Stimulated activated CD4-positive, alpha-beta T cell treated with anti-CD3 and anti-CD28 coated beads, Interleukin-15, amount 100 ng/mL, for 24 hours (primary cell): ENCODE data around the gene RGS19.
"Not testable (repeated sequence)": the region's sequence is repeated elsewhere in the genome, so short reads cannot be mapped to it uniquely, and the experiment has no call there.

Experiments
- DNase-seq: peaks from one replicate; pipeline ENCODE4 v3.0.0-alpha.2; 2020

The RGS19 gene, protein sequence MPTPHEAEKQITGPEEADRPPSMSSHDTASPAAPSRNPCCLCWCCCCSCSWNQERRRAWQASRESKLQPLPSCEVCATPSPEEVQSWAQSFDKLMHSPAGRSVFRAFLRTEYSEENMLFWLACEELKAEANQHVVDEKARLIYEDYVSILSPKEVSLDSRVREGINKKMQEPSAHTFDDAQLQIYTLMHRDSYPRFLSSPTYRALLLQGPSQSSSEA

DNA sequence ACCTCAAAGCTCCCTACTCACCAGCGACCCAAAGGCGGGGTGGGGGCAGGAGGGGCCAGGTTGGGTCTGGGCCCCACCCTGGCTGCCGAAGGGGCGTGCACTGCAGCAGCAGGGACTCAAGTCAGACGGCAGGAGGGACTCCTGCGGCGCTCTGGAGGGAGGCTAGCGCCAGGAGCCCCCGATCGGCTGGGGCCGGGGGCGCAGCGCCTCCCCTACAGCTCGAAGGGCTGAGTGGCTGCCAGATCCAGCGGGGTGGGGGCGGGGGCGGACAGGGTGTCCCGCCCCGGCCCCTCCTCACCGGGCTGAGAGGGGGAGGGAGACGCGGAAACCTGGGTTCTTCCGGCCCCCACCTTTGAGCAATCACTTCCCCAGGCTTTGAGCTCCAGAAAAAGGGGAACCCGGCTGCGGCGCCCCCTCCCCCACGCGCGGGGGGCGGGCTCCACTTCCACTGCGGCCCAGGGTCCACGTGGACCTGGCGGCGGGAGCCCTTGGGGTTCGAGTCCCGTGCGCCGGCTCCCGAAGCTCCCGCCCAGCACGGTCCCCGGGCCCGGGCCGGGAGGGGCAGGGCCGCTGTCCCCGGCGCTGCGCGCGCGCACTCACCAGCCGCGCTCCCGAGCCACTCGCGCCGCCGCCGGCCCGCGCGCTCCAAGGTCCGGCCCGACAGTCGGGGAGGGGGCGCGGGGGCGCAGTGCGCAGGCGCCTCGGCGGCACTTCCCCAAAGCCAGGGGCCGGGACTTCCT, at the start of gene RGS19:
Gene RGS19 (minus strand): TSS at position 246 of the 740 bp plus-strand sequence. CDS start 2,632 bp downstream, outside the sequence.
- DNase-seq = peak; percentile 84

DNA sequence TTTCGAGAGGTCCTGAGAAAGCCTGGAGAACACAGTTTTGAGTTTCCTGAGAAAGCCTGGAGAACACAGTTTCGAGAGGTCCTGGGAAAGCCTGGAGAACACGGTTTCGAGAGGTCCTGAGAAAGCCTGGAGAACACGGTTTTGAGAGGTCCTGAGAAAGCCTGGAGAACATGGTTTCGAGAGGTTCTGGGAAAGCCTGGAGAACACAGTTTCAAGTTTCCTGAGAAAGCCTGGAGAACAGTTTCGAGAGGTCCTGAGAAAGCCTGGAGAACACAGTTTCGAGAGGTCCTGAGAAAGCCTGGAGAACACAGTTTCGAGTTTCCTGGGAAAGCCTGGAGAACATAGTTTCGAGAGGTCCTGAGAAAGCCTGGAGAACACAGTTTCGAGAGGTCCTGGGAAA, 44.2 kb upstream of the RGS19 start:
- not testable (repeated sequence) for DNase-seq

DNA sequence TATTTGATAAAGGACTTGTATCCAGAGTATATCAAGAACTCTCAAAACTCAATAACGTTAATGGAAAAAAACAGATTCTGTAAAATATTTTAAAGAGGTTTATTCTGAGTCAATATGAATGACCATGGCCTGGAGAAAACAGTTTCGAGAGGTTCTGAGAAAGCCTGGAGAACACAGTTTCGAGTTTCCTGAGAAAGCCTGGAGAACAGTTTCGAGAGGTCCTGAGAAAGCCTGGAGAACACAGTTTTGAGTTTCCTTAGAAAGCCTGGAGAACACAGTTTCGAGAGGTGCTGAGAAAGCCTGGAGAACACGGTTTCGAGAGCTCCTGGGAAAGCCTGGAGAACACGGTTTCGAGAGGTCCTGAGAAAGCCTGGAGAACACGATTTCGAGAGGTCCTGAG, 43.6 kb upstream of the RGS19 start:
- not testable (repeated sequence) for DNase-seq

DNA sequence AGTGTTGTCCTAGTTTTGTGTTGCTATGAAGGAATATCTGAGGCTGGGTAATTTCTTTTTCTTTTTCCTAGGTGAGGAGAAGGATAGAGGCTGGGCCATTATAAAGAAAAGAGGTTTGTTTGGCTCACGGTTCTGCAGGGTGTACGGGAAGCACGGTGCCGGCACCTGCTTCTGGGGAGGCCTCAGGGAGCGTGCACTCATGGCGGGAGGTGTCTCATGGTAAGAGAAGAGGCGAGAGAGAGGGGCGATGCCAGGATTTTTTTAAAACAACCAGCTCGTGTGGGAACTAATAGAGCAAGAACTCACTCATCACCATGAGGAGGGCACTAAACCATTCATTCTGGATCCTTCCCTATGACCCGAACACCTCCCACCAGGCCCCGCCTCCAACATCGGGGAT, 42.3 kb upstream of the RGS19 start:
- DNase-seq = no peak

DNA sequence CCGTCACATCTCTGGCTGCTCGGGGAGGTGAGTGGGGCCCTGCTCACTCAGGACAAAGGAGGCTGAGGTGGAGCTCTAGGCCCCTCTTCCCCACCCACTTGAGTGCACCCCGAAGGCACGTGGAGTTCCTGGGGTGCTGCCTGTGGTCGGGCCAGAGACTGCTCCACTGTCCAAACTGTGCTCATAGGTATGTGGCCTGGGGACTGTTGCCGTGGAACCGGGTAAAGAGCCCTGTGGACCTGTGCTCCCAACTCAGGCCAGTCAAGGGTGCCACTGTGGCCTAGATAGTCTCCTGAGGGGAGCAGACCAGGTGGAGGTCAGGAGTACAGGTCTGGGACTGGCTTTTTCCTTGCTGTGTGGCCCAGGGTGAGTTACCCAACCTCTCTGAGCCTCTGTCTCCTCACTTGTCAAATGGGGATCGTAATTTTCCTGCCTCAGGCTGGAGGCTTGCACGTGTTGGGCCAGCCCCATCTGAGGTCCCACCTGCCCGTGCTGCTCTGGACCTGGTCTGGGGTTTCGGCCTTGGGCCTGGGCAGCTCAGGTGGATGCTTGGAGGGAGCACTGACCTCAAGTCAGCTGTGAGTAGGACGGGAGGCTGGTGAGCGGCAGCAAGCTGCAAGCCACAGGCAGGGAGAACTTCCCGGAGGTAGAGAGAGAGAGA, 40.5 kb upstream of the RGS19 start:
- no peak for DNase-seq

DNA sequence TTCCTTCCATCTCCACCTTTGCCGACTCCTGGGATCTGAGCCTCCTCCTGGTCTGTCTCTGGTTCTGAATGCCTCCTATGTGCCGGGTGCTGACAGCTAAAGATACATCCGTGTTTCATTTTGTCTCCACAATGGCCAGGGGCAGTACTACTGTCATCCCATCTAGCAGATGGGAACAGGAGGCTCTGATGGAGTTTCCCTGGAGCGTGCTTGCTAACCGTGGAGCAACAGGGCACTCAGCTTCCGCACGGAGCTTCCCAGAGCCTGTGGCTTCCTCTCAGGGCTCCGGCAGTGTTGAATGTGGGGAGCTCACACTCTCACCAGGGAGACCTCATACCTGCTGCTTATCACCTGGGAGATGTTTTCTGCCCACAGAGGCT, 40.0 kb upstream of the RGS19 start:
- DNase-seq = no peak

DNA sequence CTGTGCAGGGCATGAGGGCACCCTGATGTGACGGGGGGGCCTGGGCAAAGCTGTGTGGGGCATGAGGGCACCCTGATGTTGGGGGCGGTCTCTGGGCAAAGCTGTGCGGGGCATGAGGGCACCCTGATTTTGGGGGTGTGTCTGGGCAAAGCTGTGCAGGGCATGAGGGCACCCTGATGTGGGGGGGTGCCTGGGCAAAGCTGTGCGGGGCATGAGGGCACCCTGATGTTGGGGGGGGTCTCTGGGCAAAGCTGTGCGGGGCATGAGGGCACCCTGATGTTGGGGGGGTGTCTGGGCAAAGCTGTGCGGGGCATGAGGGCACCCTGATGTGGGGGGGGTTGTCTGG, 38.1 kb upstream of the RGS19 start:
- not testable (repeated sequence) for DNase-seq

DNA sequence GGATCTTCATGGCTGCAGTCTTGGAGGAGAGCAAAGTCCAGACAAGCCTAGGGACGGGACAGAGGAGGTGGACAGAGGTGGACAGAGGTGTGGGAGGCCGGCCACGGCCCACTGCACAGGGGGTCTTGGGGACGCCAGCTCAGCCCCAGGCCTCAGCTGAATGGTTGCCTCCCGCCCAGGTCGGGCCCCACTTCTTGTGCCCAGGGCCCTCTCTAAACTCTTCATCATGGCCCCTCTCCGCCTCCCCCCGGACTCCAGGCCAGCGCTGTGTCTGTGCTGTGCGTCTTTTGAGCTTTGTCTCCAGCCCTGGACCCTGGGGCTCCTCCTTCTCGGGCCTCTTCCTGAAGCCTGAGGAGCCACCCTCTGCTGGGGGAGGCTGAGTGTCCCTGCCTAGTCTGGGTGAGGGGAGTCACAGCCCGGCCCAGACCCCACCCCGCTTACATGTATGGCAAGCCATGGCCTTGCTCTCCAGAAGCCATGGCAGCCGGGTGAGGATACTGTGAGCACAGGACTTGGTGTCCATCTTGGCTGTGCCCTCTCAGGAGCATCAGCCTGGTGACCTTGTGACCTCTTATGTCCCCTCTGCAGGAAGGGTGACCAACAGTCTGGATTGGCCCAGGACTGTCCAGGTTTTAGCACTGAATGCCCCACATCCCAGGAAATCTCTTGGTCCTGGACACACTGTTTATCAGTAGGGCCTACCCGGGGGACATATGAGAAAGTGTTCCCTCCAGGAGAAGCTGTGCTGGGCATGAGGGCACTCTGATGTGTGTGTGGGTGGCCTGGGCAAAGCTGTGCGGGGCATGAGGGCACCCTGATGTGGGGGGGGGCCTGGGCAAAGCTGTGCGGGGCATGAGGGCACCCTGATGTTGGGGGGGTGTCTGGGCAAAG, 37.5 kb upstream of the RGS19 start:
- no peak for DNase-seq

DNA sequence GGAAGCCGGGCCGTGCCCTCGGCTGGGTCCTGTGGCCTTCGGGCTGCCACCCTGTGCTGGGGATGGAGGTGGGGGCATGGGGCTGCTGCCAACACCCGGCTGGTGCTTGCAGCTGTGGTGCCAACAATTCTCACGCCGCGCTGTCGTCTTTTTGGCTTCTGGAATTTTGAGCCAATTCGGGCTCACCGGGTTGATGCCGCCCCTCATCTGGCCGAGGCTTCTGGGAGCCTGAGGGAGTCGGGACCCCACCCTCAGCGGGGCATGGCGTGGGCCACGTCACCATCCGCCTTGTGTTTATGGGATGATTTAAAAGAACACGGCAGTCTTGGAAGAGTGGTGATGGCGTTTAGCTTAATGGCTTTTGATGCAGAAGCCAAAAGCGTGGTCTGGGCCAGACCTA, 36.7 kb upstream of the RGS19 start:
- no peak for DNase-seq

DNA sequence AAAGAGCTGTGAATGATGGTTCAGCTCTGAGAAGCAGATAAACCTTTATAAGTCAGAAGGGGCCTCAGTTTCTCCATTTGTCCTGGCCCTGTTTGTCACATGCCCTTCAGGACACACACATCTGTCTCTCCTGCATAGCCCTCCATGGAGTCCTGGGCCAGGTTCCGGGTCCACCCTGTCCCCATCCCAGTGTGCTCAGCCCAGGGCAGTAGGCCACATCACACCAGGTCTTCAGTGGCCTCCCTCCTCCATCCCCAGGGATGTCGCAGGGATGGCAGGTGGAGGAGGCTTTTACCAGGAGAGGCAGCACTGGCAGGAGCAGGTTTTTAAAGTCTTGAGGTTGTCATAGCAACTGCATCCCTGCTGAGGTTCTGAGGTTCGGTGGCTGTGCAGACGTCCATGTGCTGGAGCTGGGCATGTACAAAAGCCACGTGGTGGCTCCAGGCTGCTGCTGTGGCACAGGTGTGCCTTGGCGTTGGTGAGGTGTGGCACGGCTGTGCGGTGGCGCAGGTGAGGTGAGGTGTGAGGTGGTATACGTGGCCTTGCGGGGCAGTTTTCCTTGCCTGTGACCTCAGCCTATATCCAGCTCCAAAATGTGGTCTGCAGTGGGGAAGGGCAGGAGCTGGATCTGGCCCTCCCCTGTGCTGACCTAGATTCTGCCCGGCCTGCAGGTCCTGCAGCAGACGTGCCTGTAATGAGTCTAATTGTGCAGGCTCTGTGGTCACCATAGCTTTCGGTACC, 36.0 kb upstream of the RGS19 start:
- no peak for DNase-seq

DNA sequence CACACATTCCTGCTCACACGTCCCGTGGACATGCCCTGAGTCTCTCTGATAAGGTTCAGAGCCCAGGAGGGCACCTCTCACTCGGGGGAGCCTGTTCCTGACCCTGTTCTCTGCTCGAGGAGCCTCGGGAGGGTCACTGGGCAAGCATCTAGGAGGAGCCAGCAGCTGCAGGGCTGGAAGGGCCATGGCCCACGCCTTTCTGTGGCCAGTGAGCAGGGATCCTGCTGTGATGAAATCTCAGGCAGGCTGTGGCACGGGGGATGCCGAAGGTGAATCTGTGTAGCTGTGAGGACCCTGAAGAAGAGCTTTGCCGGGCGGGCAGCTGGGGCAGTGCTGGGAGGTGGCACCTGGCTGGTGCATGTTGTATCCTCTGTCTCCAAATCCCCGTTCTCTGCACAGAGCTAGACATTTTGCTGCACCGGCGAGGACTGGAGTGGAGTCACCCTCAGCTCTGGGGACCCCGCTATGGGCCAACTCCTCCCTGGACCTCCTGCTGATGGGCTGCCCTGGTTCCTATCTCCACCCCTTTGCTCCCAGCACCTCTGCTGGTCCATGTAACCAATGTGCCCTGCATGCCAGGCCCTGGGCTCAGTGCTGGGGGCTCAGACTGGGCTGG, 35.1 kb upstream of the RGS19 start:
- no peak for DNase-seq

DNA sequence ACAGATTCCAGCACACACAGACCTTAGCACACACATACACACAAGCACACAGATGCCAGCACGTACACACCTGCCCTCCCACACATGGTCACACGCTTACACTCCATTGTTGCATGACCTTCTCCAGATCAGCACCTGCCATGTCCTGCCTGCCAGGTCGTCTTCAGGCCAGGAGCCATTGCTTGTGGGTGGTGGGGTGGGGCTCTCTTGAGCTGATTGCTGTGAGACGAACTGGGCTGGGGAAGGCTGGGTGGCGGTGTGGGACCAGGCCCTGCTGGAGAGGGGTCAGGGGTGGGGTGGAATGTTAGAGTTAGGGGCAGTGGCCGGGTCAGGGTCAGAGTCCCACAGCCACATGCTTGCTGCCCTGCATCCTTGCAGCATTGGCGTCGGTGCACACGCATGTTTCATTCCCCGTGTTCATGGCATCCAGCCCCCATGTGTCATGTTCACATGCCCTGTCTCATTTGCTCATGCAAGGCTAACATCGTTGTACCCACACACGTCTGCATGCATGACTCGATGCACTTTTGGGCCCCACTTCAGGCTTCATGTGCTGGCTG, 34.6 kb upstream of the RGS19 start:
- DNase-seq = no peak

DNA sequence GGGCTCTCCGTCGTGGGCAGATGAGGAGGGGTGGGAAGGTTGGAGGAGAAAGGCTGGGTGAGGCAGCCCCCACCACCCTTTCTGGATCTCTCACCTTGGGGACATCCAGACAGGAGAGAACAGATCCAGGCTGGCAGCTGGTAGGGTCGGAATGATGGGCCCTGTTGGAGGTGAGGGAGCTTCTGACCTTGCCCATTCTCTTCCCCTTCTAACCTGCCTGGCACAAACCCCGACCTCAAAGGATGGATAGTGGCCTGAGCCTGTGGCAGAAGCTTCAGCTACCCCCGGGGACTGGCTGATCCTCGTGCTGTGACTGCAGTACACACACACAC, 34.1 kb upstream of the RGS19 start:
- DNase-seq = no peak

DNA sequence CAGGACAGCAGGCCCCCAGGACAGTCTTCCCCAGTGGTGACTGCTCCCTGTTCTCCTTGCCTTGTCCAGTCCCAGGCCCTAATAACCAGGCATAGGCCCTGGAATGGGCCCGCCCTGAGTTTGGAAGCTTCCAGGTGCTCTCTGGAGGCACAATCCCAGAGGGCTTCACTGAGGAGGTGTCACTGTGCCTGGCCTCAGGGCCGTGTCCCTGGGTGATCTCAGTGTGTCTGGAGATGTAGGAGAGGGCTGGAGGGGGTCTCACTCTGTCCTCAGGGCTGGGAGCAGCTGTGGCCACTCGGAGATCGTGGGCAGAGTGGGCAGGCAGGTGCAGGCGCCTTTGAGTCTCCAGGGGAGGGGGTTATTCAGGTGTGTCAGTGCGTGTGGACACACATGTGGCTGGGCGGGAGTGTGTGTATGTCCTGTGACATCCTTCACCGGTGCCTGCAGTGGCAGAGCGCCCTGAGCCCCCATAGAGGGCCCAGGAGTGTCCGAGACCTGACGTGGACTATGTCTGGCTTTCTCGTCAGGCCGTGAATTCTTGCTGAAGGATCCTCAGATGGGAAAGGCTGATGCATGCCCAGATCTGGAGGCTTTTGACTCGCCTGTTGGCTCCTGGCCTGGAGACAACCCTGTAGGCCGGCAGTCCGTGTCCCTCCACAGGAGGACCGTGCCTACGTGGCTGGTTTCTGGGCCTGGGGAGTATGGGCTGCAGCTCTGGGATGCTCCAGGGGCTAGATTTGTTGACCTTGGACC, 33.5 kb upstream of the RGS19 start:
- no peak for DNase-seq

DNA sequence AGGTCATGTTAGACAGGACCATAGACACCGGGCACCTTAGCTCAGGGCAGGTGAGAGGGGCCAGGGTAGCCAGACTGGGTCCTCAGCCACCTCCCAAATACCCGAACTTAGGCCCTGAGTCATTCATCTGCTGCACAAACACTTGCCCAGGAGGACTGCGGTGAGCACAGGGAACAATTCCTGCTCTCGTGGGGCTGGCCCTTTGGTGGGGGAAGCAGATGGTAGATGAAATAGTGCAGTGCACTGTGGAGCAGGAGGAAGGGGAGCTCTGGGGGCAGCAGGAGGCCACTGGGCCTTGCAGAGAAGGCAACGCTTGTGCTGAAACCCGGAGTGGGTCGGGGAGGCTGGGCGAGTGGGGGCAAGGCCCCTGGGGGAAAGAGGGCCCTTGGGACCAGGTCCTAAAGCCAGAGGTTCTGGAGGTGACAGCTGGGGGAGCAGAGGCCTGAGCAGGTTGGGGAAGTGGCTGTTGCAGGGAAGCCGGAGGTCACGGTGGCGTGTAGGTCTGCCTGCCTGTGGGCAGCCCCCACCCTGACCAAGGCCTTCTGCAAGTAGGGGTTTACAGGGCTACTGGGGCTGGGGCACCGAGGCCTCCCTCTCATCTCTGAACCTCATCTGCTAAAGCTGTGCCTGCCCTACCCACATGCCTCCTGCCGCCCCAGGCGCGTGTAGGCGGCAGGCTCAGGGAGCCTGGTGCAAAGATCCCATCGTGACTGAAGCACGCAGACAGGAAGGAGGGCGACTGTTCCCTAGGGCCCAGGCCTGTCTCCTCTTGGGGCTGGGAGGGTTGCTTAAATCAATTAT, 32.7 kb upstream of the RGS19 start:
- no peak for DNase-seq

DNA sequence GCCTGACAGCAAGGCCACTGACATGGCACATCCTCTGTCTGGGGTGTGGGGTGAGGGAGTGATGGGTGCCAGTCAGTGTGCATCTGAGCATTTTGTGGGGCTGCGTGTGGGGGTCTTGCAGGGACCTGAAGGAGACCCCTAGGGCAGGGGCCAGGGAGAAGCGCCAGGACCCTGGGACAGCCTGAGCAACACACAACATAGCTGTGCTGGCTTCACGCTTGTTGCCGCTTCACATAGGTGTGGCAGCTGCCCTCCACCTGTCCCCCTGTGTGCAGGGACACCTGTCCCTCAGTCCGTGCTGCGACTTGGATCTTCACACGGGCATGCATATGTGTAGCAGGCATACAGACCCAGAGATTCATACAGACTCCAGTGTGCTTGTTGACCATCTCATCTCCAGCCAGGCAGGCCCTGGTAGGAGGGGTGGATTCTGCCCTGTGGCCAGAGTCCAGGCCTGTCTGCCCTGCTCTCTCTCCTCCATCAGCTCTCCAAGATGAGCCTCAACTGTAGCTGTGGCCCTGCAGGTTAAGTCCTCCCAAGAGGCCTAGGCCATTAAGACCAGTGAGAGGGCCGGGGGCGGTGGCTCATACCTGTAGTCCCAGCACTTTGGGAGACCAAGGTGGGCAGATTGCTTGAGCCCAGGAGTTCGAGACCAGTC, 31.2 kb upstream of the RGS19 start:
- DNase-seq = no peak

DNA sequence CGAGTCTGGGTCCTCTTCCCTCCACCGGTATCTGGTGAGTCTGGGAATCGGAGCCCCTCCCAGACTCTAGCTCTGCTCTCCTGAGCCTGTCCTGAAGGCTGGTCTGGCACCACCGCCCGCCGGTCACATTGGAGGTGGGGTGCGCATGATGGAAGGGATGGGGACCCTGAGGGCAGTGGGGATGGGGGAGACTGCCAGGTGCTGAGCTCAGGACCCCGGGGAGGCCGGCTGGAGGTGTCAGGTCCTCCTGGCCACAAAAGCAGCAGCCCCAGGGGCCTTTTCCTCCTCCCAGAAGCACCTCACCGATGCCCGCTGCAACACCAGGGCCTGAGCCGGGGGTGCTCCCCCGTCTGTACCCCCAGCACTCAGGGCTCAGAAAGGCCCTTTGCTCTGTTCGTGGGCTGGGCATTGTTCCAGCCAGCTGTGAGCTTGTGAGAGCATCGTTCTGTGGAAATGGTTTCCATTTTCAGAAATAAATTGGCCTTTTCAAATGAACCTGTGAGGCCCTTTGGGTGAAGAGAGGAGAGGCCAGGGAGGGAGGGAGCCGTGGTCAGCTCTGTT, 30.6 kb upstream of the RGS19 start:
- no peak for DNase-seq

DNA sequence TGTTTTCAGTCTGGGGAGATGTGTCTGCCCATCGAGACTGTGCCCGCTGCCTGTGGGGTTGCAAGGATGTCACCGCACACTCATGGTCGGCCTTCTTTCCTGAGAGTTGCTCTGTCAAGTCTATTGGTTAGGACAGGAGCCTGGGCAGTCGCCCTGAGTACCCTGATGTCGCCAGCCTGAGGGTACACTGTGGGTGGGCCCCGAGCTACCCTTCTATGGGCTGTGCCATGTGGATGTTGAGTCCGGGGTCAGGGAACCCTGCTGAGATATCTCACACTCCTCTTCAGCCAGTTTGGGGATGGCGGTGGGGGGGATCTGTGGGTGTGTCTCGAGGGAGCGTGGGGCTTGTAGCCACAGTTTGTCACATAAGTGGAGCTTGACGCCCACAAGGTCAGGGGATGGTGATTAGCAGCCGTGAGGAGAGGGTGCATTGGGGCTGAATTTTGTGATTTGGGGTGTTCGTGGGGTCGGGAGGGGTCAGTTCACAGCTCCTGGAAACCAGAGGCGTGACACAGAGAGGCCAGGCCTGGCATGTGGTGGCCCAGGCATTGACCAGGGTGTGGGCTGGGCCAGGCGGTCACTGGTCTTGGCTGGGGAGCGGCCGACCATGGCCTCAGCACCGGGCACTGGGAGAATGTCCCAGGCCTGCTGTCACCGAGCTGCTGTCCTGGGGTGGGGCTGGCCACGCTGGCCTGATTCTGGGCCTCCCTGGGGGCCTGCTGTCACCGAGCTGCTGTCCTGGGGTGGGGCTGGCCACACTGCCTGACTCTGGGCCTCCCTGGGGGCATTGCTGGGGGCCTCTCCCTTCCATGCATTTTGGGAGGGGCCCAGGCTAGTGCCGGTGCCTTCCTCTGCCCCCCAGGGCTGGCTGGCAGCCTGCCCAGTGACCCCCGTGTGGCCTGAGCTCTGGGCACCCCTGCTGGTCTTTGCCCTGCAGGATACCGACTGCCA, 29.7 kb upstream of the RGS19 start:
- DNase-seq = no peak
